ENCODE measurements around the gene SELPLG.

Gene SELPLG

DNA sequence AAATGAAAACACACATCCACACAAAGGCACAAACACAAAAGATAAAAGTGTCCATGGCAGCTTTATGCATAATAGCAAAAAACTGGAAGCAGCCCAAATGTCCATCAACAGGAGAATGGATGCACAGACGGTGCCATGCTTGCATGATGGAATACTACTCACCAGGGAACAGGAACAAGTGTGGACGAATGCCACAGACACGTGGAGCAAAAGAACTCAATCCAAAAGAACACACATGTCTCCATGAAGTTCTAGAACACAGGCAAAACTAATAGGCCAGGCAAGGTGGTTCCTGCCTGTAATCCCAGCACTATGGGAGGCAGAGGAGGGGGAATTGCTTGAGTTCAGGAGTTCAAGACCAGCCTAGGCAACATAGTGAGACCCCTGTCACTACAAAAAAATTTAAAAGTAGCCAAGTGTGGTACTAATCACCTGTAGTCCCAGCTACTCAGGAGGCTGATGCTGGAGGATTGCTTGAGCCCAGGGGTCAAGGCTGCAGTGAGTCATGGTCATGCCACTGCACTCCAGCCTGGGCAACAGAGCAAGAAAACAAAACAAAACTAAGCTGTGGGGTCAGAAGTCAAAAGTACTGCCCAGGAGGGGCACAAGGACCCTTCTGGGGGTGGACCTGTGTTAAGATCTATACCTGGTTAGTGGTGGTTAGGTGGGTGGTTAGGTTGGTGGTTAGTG is 28.5 kb downstream of the SELPLG start:
- DNase-seq (ENCODE audit: low spot score): no peak

DNA sequence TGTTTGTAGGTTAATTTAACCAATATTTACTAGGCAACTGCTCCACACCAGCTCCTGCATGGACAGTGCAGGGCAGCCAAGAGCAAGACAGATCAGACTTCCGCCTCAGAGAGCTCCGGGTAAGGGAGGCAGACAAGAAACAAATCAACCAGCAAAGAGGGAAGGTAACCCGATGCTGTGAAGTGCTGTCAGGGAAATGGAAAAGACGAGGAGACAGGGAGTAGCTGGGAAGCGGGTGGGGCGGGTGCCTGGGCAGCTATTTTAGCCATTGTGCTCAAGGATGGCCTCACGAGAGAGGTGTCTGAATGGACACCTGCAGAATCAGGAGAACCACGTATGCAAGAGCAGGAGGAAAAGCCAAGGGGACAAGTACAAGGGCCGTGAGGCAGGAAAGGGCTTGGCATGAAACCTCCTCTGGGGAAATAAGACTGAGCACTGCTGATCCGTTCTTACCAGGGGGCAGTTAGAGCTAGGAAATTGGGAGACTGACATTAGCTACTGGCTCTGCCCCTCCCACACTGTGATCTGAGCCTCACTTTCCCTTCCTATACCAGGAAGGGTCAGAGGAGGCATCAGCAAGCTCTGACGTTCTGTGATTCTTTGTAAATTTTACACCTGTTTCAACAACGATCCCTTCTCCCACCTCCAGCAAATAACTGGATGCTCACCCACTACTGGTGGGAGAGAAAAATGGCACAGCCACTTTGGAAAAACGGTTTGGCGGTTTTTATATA is 29.3 kb downstream of the SELPLG start:
- no peak for DNase-seq (ENCODE audit: low spot score)

DNA sequence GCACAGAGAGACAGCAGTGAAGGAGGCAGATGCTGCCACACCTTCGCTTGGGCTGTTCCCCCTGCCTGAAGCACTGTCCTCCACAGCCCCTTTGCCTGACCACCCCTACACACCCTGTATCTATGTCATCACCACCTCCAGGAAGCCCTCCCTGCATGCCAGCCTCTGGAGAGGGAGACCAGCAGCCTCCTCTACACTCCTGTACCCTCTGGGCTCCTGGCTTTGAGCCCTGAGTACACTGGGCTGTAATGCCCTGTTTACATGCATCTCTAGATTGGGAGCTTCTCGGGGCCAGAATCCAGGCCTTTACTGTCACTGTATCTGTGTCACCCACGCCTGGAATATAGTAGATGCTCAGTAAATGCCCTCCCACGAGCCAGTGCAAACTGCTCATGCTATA is 30.0 kb downstream of the SELPLG start:
- DNase-seq (ENCODE audit: low spot score): no peak

DNA sequence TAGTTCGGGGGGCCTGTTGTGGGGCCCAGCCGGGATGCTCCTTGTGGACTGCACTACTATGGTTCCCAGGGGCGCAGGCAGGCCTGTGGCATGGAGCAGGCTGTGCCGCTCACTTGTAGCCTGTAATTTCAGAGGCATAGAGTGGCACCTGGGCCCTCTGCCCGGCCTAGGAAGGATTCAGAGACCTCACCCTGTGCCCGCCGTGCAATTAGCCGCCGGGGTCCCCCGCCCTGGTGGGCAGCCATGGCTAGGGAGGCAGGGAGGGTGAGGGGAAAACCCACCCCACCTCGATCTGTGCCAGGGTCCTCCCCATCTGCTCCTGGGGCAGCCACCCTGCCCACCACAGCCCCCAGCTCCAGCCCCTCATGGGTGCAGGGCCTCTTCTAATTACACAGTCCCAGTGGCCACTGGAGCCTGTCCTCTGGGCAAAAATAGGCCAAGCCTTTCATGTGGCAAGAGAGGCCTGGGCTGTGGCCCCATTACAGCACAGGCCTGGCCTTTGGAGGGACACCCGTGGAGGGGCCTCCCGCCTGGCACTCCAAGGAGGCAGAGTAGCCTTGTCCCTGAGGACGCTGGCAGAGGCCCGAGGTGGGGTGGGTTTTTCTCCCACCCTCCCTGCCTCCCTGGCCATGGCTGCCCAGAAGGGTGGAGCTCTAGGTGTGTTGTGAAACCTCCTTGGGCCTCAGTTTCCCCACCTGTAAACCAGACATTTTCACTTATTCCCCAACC is 30.6 kb downstream of the SELPLG start:
- DNase-seq (ENCODE audit: low spot score): no peak

DNA sequence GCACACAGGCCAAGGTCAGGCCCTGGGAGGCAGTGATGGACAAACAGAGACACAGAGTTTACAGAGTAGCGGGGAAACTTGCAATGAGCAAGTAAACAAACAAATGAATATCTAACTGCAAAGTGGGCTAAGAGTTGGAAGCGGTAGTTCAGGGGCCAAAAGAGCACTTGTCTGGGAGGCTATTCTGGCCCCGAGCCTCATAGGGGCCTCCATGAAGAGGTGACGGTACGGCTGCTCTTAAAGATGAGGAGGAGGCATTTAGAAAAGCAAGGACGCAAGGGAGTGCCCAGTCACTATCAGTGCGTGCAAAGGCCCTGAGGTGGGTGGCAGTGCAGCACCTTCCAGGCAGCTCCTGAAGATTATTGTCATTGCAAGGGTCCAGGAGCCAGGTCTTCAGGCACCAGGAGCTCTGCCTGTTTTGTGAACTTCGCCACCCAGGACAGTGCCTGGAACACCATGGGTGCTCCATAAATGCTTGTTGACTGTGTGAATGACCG is 31.4 kb downstream of the SELPLG start:
- no peak for DNase-seq (ENCODE audit: low spot score)

DNA sequence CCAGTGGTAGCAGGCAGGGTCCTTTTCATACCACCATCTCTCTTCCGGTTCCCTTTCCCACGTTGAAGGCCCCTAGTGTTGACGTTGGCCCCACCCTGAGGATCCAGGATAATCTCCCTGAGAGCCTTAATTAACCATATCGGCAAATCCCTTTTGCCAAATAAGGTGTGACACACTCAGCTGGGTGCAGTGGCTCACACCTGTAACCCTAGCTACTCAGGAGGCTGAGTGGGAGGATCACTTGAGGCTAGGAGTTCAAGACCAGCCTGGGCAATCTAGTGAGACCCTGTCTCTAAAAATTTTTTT is 33.0 kb downstream of the SELPLG start:
- no peak for DNase-seq (ENCODE audit: low spot score)

DNA sequence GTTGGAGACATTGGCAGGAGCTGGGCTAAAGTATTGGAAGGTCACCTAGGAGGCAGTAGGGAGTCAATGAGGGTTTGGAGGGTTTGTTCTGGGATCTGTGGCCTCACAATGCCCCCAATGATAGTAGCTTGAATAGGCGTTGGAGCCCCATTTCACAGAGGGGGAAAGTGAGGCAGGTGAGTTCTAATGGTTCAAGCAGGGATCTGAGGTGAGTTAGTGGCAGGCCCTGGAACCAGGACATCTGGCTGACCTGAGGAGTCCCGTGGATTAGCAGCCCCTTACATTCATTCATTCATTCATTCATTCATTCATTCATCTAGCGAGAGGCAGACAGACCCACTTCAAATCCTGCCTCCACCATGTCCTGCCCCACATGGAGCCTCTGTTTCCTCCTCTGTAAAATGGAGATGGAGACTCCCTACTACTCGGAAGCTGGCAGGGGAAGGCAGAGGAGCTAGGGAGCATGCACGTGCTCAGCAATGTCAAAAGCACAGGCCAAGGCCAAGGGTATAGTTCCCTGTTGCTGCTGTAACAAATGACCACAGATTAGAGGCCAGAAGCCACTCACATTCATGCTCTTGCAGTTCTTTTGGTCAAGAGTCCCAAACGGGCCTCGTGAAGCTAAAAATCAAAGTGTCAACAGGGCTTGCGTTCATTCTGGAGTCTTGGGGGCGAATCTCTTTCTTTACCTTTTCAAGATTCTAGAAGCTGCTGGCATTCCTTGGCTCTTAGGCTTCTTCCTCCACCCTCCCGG is 33.6 kb downstream of the SELPLG start:
- DNase-seq (ENCODE audit: low spot score): no peak

DNA sequence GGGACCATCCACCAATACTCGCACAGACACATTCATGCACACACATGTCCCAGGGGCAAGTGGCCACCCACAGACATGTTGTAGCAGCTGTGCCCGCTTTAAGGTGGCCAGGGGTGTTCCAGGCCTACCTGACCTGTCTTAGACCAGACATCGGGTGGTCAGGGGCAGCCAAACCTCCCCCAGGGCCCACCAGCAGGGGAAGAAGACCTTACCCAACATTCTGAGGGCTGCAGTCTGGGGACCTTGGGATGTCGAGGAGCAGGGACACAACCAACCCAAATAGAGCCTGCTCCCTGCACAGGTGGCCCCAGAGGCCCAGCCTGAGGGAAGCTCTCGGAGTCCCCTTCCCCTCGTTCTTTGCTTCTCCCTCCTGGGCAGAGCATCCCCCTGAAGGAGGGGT is 34.2 kb downstream of the SELPLG start:
- no peak for DNase-seq (ENCODE audit: low spot score)

DNA sequence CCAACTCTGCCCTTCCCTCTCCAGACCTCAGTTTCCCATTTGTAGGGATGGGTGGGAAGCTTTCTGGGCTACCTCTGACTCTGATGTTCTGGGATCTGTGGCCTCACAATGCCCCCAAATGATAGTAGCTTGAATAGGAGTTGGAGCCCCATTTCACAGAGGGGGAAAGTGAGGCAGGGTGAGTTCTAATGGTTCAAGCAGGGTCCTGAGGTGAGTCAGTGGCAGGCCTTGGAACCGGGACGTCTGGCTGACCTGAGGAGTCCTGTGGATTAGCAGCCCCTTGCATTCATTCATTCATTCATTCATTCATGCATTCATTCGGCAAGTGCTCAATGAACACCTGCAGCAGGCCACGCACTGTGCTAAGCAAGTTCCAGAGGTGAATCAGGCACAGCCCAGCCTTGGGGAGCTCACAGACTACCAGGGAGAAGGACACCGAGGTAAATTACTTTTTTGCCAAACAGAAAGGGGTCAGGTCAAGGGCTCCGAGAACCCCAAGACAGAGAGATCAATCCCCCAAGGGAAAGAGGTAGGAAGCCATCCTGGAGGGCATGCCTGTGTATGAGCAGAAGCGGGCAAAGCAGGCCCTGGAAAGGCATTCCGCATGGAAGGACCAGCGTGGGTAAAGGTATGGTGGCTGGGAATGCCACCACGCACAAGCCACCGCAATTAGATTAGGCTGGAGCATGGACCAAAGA is 35.0 kb downstream of the SELPLG start:
- no peak for DNase-seq (ENCODE audit: low spot score)

DNA sequence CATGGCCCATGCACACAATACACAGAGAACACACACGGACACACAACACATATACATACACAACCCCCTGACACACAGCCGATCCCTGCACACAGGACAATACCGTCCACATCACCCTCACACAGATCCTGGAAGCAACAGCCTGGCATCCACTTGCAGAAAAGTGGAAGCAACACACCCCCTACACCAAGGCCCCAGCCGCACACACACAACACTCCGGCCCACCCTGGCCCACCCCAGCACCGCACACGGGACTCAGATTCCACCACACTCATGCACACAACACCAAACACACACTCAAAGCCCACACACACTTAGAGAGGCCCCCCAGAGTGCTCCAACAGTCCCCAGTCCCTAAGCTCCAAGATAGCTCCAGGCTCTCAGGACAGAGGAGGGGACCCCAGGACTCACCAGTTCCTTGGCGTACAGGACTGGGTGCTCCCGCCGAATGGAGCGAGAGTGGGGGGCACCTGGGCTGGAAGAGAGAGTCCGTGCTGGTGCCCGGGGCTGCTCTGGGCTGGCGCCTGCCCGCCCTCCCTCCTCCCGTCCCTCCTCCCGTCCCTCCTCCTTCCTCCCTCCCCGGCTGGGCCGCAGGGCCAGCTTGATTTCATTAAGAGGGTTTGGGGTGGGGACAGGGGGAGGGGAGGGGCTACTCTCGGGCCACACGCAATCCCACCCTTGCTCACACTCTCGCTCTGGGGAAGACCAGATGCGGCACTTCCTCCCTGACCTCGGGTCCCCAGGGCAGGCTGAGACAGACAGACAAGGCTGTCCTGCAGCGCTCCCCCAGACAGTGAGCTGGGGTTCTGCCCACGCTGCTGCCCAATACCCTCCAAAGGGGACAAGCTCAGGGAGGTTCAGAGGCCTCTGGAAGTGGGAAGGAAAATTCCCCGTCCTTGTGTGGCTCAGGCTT is 35.9 kb downstream of the SELPLG start, which contains the start of gene TMEM119:
Gene TMEM119 (minus strand): TSS at position 526 of the 913 bp plus-strand sequence. CDS start 5,701 bp downstream, outside the sequence.
- DNase-seq (ENCODE audit: low spot score): peak; percentile 65

DNA sequence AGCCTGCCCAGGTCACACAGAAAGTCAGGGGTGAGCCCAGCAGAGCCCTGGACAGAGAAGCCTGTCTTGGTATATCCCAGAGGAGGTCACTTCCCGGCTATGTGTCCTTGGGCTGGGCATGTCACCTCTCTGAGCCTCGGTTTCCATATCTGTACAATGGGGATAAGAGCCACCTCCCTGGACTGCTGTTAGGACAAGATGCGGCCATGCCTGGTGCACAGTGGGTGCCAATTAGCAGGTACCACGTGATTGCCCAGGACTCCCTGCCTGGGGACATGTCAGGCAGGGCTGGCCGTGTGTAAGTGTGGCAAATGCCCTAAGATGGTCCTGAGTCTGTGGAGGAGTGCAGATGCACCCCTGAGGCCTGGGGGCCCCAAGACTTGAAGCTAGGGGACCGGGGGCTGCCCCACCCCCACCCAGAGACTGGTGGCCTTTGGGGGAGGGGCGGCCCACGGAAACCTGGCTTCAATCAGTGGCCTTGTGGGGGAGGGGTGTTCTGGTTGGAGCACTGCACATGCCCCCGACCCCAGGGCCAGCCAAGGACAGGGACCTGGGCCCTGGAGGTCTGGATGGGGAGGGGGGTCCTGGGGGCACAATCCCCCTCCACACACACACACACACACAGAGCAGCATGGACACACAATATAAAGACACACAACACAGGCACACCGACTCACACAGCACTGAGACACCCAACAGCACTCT is 36.7 kb downstream of the SELPLG start:
- DNase-seq (ENCODE audit: low spot score): no peak

DNA sequence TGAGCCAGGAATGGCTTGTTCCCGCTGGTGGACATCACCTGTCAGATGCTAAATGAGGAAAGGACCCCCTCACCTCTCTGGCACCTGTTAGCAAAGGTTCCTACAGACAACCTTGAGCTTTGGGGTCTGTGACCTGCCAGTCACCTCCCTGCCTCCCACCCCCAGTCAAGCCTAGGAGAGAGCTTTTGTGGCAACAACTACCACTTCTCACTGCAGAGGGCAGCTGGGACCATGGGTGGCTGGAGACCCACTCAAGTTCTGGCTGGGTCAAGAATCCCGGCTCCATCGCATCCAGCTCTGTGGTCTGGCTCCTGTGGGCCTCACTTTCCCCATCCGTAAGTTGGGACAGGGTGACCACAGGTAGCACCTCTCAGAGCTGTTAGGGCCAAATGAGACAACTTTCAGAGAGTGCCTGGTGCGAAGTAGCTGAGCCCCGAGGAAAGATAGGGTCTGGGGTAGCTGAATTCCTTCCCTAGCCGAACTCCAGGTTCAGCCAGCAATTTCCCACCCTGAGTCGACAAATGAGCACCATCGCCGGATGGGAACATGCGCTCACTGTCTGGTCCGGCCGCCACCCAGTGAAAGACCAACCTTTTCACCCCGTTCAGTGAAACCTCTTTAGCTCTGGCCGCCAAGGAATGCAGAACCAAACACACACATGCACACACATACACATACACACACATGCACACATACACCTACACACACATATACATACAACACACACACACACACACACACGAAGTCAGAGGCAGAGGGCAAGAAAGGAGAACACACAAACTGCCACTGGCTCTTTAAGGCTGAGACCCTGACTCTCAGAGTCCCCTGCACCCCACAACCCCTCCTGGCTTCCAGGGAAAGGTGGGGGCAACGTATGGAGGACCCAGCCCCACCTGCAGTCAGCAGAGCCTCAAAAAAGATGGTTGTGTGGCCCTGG is 37.7 kb downstream of the SELPLG start:
- no peak for DNase-seq (ENCODE audit: low spot score)

DNA sequence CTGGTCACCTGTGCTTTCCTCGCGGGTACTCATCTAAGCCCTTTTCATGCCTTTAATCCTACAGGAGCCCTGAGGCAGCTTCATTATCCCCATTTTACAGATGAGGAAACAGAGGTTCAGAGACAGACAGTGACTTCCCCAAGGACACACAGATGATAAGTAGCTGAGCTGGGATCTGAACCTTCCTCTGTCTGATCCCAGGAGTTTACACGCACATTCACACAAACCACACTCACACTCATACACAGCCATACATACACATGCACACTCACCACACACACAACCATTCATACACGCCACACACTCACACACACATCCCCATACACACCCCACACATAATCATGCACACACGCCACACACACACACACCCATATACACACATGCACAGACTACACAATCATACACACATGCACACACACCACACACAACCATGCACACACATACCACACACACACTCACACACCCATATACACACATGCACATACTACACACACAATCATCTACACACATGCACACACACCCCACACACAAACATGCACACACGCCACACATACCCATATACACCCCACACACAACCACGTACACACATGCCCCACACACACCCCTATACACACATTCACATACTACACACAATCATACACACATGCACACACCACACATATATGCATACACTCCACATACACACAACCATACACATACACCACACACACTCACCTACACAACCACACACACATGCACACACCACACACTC is 38.6 kb downstream of the SELPLG start:
- no peak for DNase-seq (ENCODE audit: low spot score)

DNA sequence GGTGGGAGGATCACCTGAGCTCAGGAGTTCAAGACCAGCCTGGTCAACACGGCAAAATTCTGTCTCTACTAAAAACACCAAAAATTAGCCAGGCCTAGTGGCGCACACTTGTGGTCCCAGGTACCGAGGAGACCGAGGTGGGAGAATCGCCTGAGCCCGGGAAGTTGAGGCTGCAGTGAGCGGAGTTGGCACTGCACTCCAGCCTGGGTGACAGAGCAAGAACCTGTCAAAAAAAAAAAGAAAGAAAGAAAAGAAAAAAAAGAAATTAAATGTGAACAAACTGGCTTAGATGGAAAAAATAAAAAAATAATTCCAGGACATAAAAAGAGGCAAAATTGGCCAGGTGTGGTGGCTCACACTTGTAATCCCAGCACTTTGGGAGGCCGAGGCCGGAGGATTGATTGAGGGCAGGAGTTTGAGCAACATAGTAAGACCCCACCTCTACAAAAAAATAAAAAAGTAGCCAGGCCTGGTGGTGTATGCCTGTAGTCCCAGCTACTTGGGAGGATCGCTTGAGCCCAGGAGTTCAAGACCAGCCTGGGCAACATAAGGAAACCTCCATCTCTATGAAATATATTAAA is 39.3 kb downstream of the SELPLG start:
- DNase-seq (ENCODE audit: low spot score): no peak

DNA sequence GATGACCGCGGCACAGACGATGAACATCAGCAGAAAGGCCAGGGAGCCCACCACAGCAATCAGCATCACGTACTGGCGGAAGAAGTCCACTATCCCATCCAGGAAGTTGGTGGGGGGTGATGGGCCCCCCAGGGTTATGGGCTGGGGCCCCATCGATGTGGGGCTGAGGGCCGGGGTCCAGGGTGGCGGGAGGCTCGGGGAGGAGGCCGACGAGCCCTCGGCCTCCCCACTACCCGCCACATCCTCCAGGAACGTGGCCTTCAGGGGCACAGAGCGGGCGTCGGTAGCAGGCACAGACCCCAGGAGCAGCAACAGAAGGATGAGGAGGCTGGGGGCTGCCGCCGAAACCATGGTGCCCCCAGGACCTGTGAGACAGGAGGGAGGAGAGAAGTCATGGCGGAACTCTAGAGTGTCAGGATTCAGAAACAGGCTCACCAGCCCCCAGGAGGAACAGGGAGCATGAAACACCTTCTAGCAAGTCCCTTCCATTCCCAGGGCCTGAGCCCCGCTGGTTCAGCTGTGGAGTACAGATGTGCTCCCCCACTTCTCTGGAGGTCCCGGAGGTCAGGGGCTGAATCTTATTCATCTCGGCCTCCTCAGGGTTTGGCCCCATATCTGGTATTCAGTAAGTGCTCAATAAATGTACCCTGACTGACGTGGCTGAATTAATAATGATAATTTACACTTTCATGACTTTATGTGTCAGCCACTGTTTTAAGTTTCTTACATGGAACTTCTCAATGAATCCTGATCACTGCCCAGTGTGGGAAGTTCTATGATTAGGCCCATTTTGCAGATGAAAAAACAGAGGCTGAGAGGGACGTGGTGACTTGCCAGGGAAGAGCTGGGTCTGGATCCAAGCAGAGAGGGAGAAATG is 41.4 kb downstream of the SELPLG start:
- DNase-seq (ENCODE audit: low spot score): no peak

DNA sequence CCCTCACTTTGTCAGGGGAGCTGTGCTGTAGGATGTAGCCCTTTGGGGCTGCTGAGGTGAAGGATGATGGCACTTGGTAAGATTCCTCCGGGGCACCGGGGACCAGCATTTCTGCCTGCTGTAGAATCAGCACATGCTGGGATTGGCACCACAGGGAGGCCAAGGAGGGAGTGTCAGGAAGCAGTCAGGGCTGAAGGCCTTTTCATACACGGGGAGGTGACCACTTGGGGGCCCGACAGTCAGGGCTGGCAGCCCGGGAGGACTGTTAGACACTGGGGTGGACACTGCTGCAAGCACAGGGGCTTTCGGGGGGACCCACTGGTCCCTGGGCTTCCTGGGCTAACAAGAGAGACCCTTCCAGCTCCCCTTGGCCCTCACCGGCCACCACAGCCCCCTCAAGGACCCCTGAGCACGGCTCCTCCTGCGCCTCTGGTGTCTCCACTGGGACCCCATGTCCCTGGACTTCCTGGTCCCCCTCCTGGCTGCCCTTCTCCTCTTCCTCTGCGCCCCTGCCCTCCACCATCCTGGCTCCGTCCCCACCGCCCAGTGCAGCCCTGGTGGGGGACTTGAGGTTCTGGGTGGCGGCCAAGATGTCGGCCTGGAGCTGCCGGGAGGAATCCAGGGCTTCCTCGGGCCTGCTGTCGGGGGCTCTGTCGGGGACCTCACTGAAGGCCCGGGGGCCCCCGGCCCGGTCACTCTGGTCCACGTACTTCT is 42.3 kb downstream of the SELPLG start:
- no peak for DNase-seq (ENCODE audit: low spot score)

Data from Ammon's horn (tissue), 1 donor.